Esophagus squamous epithelium (tissue), 5 donors: ENCODE measurements around the gene EPHA8. TPM values are rescaled to one million over a fixed set of nuclear protein-coding genes. Genes with fewer than 3 reads are reported as not detected.

Experiments used
- DNase-seq: peaks from one replicate; lab custom pipeline; 2025; lab: John Stamatoyannopoulos, UW
- H3K27ac ChIP-seq, 4 donors: fragments of 200-600 bp; sonication (generic); one replicate each; pipeline ENCODE4 v1.5.1; 2016 to 2019; ENCODE audit warnings: mild to moderate bottlenecking in 1 of 4
- H3K27me3 ChIP-seq, 4 donors: fragments of 200-600 bp; sonication (generic); 1 replicate in 3 of 4; 2 replicates in 1 of 4; pipeline versions ENCODE4 v1.5.1 to v1.6.0; 2017 to 2021; ENCODE audit warnings: antibody characterized with exemption in 1 of 4
- H3K36me3 ChIP-seq, 3 donors: fragments of 200-600 bp; sonication (generic); one replicate each; pipeline ENCODE4 v1.5.1; 2016 to 2019
- H3K4me1 ChIP-seq, 3 donors: fragments of 200-600 bp; sonication (generic); one replicate each; pipeline ENCODE4 v1.5.1; 2017 to 2019
- H3K4me3 ChIP-seq, 4 donors: fragments of 200-600 bp; sonication (generic); 1 replicate in 3 of 4; 2 replicates in 1 of 4; pipeline ENCODE4 v1.5.1; 2016 to 2019; ENCODE audit warnings: mild to moderate bottlenecking in 2 of 4, moderate library complexity in 1 of 4
- H3K9me3 ChIP-seq, 3 donors: fragments of 200-600 bp; sonication (generic); one replicate each; pipeline ENCODE4 v1.5.1; 2016 to 2019
- CTCF ChIP-seq, 6 experiments: fragments of 450-650 bp in 4 of 6; fragments of 200-600 bp in 2 of 6; sonication (generic) in 2 of 6; IDR thresholded peaks; one replicate each; pipeline ENCODE4 v1.5.1; 2016 to 2019; ENCODE audit warnings: antibody characterized with exemption in 6 of 6, mild to moderate bottlenecking in 4 of 6, moderate library complexity in 4 of 6
- POLR2A ChIP-seq, 4 donors: fragments of 450-650 bp; IDR thresholded peaks; one replicate each; pipeline ENCODE4 v1.6.1; 2017; ENCODE audit warnings: antibody characterized with exemption in 4 of 4, mild to moderate bottlenecking in 4 of 4, moderate library complexity in 3 of 4
- WGBS, 2 donors: methylation state at CpG; one replicate each; pipeline ENCODE4 v1.1.5; 2018; 5-methylcytosine and 5-hydroxymethylcytosine counted together
- intact Hi-C: fragments of 100-400 bp; cut with DNase I; formaldehyde crosslinking; loops from one replicate; pipeline ENCODE4 v1.15.0; 2022
- total RNA-seq, 4 donors: library from RNA; depleted of rRNA; stranded (reverse); fragments of >200 nt; gene quantifications; one replicate each; pipeline ENCODE4 v1.1.0, GENCODE V29; 2016
- donor health status: DM: yes; HTN: yes; CAD: no.

Gene EPHA8
- total RNA-seq, 4 donors from 2014 or later = 0.19 to 0.44 TPM; not detected in 2

GRCh38 chr1:22625262-22625925 lies 62.1 kb downstream of the EPHA8 start:
- Histone ChIP-seq H3K4me1 (no peaks in the 10 kb centered on the region), H3K36me3 (no peaks in the 10 kb centered on the region), H3K27ac (no peak overlapping the region), H3K9me3 (no peaks in the 10 kb centered on the region), H3K27me3 (peaks cover 0 to 98% (median 0%) of the 10 kb centered on the region in 4 donors), H3K4me3 (no peak overlapping the region)
- intact Hi-C loops = no loop called here
- no peak for DNase-seq
- 35 to 37% methylated on average over 7 to 9 of the region's 9 CpGs for WGBS, 2 donors
- TF ChIP-seq CTCF (IDR thresholded peaks at IDR 0.05) (no peak), POLR2A (IDR thresholded peaks at IDR 0.05) (no peak)

DNA sequence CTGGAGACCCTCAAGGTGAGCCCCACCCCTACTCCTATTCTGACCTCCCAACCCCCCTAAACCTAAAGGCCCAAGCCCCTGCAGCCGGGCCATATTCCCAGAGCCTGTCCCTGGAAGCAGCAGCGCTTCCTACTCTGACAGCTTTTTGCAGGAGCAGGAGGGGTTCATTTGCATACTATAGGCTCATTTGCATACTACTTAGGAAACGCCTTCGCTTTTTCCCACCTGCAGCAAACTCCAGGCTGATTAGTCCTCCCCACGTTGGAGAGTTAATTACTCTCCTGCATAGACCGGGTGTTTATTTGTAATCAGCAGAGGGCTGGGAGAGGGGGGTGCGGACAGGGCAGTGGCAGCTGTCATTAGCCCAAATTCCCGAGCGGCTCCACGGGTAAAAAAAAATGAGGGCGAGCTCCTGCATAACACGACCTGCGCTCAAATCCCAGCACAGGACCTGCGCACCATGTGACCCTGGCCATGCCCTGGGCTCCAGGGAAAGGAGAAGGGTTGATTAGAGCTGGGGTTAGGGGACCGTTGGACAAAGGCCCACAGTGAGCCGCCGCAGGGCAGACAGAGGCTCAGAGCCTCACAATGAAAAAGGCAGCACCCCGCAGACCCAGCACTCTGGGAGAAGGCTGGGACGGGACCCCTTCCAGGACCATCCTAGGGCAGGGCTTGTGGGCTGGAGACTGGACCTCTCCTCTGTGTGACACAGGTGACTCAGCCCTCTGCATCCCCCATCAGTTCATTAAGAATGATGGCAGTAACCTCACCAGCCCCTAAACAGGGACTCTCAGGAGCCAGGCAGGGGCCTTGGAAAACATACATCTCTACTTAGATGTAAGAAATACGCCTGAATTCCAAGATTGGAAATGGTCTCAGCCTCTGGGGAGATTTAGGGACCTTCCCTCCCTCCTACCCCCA lies 63.2 kb downstream of the EPHA8 start:
- Histone ChIP-seq H3K4me3 (no peak overlapping the region), H3K4me1 (no peaks in the 10 kb centered on the region), H3K9me3 (no peaks in the 10 kb centered on the region), H3K27ac (no peak overlapping the region), H3K27me3 (peaks cover 0 to 97% (median 0%) of the 10 kb centered on the region in 4 donors), H3K36me3 (no peaks in the 10 kb centered on the region)
- intact Hi-C loops = no loop called here
- DNase-seq = no peak
- WGBS, 2 donors = 13 to 26% methylated on average over 12 to 14 of the region's 20 CpGs
- TF ChIP-seq CTCF (IDR thresholded peaks at IDR 0.05) (no peak), POLR2A (IDR thresholded peaks at IDR 0.05) (no peak)

DNA sequence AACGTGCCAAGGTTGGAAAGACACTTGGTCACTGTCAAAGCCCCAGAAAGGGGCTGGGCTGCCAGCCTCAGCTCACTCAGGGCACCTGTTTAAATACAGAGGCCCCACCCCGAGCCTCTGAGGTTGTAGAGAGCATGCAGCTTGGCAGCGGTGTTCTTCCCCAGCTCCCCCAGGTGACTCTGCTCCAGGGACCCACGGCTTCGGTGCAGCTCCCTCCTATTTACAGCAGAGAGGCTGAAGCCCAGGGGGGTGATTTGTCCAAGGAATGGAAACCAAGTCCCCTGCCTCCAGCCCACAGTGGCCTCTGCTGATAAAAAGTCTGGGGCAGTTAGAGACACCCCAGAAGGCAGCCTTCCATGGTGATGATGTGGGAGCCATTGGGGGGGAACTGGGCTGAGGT lies 64.0 kb downstream of the EPHA8 start:
- 17 to 50% methylated on average over 1 to 4 of the region's 5 CpGs for WGBS, 2 donors
- H3K27me3 ChIP-seq = peaks cover 0 to 97% (median 0%) of the 10 kb centered on the region in 4 donors
- no peak for DNase-seq
- no peaks in the 10 kb centered on the region for H3K9me3 ChIP-seq
- no peaks in the 10 kb centered on the region for H3K36me3 ChIP-seq
- H3K4me1 ChIP-seq = no peaks in the 10 kb centered on the region
- no peak overlapping the region for H3K4me3 ChIP-seq
- intact Hi-C loops = no loop called here
- H3K27ac ChIP-seq = no peak overlapping the region
- TF ChIP-seq CTCF (IDR thresholded peaks at IDR 0.05) (no peak), POLR2A (IDR thresholded peaks at IDR 0.05) (no peak)

DNA sequence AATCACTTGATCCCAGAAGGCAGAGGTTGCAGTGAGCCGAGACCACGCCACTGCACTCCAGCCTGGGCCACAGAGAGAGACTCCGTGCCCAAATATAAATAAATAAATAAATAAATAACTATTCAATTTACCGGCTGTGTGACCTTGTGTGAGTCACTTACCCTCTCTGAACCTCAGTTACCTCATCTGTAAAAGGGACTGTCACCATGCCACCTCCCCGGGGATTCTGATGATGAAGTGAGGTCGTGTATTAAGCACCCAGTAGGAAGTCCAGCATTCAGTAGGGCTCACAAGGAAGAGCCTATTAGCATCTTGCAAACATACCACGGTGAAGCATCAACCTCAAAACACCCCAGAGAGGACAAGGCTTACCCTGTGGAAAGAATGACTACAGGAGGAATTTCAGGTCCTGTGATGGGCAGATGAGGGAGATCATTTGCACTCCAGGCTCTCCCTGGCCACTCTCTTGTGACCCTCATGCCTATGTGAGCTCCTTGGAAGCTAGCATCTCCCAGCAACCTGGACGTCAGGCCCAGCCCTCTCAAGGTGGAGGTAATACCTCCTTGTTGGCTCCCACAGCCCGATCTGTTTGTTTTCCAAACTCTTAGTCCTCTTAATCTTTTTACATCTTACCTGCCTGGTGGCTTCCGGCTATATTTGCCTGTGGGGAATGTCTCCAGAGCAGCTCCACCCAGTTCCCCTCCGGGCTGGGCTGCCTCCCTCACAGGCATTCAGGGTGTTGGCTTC lies 65.6 kb downstream of the EPHA8 start:
- H3K27me3 ChIP-seq = peaks cover 0 to 97% (median 0%) of the 10 kb centered on the region in 4 donors
- no peaks in the 10 kb centered on the region for H3K4me1 ChIP-seq
- WGBS, 2 donors = 38 to 39% methylated on average over 10 to 11 of the region's 11 CpGs
- no peak for DNase-seq
- no peak overlapping the region for H3K4me3 ChIP-seq
- H3K9me3 ChIP-seq = no peaks in the 10 kb centered on the region
- no peak overlapping the region for H3K27ac ChIP-seq
- no peak for TF ChIP-seq CTCF (IDR thresholded peaks at IDR 0.05)
- TF ChIP-seq POLR2A (IDR thresholded peaks at IDR 0.05) = no peak
- H3K36me3 ChIP-seq = no peaks in the 10 kb centered on the region
- intact Hi-C loops = no loop called here
